ENCODE results near the gene KIAA0753.

The KIAA0753 gene

DNA sequence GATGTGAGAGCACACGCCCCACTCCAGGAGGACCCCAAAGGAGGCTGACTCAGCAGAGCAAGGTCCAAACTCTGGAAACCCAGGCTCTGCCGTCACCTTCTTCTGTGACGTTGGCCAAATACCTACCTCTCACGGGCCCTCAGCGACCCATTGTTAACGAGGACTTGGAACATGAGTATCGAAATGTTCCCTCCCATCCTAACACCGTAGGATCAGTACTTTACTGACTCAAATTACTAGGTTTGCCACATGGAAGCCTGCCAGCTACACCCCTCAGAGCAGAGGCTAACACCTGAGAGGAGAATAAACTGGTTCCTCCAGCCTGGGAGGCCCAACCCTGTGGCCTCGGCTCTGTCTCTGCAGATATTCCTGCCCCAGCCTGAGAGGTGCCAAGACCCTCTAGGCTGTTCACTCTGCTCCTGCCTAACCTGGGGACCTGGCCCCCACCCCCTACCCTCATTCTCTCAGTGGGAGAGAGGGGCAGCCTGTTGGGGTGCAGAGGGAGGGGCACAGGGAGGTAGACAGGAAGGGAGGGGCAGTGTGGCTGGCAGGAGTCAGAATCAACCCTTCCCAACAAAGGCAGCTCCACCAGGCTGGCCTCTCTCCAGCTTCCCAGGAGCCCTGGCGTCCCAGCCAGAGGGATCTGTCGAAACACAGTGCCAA, 88.5 kb downstream of the KIAA0753 start:
- no peak for DNase-seq (ENCODE audit: extremely low read depth in 1 of 2, low read depth in 1 of 2)

DNA sequence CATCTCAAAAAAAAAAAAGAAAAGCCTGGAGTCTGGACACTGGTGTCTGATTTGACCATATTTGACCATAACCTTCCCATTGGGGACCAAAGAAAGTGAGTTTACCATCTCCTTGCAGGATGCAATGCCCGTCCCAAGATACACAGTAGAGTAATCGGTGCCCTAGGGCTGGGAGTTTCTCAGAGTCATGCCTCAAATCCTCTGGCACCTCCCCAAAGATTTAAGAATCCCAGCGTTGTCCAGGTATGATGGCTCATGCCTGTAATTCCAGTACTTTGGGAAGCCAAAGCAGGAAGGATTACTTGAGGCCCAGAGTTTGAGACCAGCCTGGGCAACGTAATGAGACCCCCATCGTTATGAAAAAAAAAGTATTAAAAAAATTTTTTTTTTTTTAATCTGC, 89.2 kb downstream of the KIAA0753 start:
- DNase-seq (ENCODE audit: extremely low read depth in 1 of 2, low read depth in 1 of 2), result no peak

DNA sequence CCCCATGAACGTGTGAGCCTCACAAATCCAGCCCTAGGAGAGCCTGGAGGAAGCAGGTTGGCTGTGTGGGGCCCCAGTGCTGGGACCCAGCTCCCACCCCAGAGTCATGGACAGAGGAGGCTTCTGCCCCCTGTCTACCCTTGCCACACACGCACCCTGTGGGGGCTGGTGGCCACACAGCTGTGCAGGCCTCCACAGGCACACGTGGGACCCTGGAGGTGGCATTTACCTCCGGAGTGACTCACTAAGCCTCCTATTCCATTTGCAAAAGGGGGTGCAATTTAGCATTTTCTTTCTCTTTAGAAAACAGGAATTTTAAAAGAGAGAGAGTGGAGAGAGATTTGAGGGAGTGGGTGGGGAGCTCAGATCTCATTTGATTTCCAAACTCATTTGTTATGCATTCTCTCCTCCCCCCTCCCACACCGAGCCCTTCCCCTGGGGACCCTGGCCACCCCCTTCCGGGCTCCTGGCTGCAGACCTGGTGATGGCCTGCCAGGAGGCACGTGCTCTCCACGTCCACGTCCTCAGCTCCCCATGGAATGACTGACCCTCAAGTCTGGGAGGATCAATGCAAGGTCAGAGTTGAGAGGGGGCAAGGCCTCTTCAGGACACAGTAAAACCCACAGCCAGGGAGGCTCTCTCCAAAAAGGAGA, 91.0 kb downstream of the KIAA0753 start:
- no peak for DNase-seq (ENCODE audit: extremely low read depth in 1 of 2, low read depth in 1 of 2)

DNA sequence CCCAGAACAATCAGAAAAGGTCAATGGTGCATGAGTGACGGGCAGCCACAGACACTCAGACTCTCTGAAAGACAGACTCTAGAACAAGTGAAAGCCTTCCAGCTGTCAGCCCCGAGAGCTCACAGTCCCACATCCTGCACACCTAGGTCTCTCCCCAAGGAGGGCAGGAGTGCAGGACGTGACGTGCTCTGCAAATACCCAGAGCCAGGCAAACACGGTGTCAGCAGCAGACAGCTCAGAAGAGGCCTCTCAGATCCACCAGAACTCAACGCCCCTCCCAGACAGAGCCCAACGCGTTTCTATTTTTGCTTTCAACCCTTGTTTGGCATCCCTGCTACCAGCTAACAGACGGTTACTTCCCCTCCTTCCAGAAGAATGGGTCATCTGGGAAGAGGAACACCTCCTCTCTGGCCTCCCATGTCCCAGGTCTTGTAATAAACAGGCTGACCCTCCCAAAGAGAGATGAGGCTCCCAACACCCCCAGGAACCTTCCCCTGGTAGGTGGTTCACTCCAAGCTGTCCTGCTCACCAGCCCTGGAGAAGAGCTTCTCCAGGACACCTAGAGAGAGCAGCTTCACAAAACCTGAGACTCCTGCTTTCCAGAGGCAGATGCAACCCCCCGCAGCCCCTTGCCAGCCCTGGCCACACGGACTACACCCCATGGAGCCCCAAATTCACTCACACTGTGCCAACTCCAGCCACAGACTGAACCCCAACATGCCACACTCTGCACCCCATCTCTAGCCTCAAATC, 91.8 kb downstream of the KIAA0753 start:
- DNase-seq (ENCODE audit: extremely low read depth in 1 of 2, low read depth in 1 of 2), result no peak

DNA sequence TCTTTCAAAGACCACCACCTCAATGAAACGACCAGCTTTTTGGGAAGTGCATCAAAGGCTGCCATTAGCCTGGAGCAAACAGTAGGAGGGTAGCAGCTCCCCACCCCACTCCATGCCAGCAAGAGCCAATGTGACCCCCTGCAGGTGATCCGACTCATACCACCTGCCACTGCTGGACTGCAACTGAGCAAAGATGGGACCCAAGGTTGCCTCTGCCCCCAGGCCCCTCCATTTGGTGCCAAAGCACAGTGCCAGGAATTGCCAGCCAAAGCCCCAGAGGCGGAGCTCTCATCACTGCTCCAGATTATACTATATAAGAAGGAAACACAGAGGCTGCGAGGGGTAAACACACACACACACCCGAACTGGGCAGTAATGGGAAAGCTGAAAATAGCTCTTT, 92.5 kb downstream of the KIAA0753 start:
- no peak for DNase-seq (ENCODE audit: extremely low read depth in 1 of 2, low read depth in 1 of 2)

DNA sequence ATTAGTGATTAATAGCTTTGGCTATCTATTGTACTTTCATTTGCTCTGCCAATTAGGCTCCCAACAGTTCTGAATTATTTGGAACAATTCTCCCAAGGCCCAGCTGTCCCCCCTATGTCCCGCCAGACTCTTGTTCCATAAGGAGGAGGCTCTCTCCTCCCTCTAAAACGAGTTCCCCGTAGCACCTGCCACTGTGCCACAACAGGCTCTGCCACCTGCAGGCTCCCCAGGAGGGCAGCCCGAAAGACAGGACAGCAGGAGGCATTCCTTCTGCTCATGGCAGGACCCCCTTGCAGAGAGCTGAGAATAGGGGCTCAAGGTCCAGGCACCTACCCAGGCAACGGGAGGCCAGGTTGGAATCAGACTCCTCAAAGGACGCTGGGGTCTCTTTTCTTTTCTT, 93.2 kb downstream of the KIAA0753 start:
- no peak for DNase-seq (ENCODE audit: extremely low read depth in 1 of 2, low read depth in 1 of 2)

DNA sequence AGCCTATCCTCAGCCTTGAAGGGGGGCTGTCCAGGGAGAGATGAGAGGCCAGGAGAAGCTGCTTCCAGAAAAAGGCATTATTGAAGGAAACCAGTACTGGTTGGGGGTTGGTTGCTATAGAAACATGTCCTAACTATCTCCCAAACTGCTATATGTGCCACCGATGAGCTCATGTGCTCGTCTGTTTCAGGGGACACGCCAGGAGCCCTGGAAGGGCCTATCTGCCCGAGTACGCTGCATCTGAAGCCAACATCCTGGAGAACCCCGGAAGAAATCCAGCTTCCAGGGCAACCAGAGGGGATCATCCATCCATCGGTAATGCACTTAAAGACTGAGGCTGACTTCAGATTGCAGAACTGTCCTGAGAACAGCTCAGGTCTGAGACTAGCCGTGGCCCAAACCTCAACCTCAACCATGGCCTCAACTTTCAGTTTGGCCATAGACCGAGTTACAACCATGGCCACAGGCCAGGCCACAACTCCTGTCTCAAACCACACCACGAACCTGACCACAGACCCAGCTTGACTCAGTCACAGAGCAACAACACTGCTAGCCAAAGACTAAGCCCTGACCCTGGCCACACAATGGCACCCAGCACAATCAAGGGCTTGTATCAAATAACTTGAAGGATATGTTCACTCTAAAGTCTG, 94.3 kb downstream of the KIAA0753 start:
- no peak for DNase-seq (ENCODE audit: extremely low read depth in 1 of 2, low read depth in 1 of 2)

DNA sequence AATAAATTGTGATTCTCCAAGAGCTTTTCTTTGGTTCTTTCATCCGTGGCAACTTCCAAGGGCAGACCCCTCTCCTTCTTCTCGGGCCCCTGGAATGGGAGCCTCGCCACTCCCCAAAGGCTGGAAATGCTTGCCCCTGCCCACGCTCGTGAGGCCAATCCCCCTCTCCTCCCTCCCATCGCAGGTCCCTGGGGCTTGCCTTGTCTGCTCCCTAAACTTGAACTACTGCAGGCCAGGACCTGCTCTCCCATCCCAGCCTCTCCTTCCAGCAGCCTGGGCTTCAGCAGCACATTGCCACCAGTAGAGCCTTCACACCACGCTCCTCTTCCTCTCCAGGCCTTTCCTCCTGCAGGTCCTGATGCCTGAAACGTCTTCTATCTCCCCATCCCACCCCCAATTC, 95.2 kb downstream of the KIAA0753 start:
- DNase-seq (ENCODE audit: extremely low read depth in 1 of 2, low read depth in 1 of 2), result no peak

DNA sequence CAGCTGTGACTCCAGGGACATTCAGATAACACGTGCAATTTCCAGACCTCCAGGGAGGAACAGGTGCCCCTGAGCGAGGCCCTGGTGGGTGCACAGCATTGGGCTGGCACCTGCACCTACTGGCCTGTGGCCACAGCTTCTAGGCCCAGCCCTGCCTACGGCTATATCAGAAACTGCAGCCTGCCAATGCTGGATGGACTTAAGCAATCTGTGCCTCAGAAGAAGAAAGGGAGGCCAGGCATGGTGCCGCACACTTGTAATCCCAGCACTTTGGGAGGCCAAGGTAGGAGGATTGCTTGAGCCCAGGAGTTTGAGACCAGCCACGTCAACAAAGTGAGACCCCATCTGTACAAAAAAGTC, 96.5 kb downstream of the KIAA0753 start:
- DNase-seq (ENCODE audit: extremely low read depth in 1 of 2, low read depth in 1 of 2), result no peak

DNA sequence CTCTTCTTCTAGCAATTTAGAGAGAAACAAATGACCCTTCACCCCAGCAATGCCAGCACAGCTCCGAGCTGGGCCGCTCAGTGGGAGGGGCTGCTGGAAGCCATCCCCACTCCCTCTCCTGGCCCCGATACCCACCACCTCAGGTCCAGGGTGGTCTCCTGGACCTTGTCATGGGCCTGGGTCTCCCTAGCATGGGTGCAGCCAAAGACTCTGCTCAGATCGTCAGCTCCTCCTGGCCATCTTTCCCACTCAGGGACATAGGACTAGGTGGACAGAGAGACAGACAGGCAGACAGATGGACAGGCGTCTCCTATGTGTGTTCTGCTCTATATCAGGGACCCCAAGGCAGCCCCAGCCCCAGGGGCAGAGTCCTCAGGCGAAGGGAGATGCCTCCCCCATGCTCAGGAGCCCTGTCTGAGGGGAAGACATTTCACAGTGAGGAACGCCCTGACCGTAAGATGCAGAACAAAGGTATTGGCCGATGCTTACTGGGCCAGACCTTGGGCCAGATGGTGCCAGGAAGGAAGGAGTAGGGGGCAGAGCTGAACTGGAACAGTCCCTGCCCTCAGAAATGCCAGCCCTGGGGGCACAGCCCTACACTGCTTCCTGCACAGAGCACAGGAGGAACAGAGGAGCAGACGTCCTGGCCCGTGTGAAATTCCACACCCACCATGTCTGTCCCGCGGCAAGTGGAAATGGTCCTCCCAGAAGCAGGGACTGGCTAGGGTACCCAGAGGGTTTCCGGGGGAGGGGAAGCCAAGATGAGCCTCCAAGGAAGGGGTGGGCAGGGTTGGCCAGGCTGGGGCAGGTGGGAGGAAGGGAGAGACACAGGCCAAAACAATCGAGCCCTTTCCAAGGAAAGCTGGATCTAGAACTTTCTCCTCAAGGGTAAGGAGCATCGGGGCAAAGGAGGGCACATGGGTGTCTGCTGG, 97.2 kb downstream of the KIAA0753 start:
- no peak for DNase-seq (ENCODE audit: extremely low read depth in 1 of 2, low read depth in 1 of 2)

DNA sequence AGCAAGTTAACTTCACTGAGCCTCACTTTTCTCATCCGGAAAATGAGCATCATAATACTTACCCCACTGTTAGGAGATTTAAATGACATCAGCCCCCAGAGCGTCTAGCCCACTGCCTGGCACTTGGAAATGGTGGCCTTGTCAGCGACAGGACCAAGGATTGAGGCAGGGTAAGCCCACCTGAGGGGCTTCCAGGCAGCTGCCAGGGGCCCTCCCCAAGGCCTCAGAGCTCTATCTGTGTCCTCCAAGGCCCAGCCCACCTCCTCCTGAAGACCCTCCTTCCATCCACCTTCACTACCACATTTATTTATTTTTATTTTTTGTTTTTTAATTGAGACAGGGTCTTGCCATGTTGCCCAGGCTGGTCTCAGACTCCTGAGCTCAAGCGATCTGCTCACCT, 97.9 kb downstream of the KIAA0753 start:
- DNase-seq (ENCODE audit: extremely low read depth in 1 of 2, low read depth in 1 of 2), result no peak

DNA sequence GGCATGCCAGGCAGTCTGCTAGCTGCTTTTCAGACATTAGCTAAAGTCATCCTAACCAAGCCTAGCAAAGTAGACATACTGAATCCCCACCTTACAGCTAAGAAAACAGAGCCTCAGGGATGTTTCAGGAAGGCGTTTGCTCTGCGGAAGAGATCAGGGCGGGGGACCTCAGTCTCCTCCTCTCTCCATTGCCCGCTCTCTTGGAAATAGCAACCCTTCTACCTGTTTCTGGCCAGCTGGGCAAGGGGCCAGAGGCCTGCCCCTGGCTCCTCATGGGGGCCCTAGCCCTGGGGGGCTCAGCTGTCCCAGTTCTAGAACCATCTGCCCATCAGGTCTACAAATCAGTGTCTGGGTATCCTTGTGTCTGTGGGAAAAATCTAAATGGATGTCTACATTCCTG, 98.6 kb downstream of the KIAA0753 start:
- no peak for DNase-seq (ENCODE audit: extremely low read depth in 1 of 2, low read depth in 1 of 2)

DNA sequence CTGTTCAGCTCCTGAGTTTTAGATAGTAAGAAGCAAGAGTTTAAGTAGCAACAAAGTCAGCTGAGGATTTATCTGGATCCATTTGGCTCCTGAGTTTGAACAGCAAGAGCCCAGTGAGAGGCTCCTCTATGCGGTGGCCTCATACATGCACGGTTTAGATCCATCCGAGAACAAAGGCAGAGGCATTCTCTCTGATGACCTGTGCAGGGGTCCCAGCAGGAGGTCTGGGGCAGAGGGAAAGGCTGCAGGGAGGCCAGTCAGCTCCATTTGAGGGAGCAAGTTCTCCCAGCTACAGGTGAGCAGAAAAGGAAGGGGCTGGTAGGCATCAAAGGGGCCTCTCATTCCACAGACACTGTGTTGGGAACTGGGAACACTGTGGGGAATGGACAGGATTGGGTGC, 100.6 kb downstream of the KIAA0753 start:
- no peak for DNase-seq (ENCODE audit: extremely low read depth in 1 of 2, low read depth in 1 of 2)

DNA sequence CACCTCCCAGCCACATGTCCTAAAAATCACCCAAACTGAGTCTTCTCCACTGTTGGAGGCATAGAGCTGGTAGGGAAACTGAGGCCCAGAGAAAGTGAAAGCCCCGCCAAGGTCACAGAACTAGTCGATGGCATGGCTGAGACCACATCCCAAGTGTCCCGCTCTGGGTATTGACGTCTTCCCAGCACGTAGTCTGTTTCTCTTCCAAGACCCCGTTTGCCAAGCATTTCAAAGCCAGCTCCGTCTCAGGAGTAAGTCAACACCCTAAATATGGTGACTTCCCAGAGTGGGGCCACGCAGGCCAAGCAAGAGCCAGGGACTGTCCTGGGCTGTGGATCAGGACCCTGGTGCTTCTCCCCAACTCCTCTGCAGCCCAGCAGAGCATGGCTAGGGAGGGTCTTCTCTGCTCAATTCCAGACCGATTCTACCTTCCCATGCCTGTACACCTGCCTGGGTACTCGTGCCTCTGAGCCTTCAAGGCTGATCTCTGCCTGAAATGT, 103.9 kb downstream of the KIAA0753 start:
- DNase-seq (ENCODE audit: extremely low read depth in 1 of 2, low read depth in 1 of 2), result no peak

DNA sequence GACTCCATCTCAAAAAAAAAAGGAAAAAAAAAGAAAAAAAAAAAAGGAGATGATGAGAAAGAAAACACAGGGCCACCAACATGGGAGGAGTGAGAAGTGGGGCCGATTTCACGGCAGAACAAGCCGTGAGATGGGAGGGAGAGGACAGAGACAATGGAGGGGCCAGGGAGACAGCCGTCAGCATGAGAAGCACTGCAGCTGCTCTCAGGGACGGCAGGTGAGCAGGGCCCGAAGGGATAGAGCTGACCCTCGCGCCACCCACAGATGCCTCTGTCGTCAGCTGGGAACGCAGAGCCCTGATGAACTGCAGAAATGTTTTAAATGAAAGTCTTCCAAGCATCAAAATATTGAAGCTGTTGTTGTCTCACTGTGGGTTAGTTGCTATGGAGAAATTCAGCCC, 104.5 kb downstream of the KIAA0753 start:
- no peak for DNase-seq (ENCODE audit: extremely low read depth in 1 of 2, low read depth in 1 of 2)

DNA sequence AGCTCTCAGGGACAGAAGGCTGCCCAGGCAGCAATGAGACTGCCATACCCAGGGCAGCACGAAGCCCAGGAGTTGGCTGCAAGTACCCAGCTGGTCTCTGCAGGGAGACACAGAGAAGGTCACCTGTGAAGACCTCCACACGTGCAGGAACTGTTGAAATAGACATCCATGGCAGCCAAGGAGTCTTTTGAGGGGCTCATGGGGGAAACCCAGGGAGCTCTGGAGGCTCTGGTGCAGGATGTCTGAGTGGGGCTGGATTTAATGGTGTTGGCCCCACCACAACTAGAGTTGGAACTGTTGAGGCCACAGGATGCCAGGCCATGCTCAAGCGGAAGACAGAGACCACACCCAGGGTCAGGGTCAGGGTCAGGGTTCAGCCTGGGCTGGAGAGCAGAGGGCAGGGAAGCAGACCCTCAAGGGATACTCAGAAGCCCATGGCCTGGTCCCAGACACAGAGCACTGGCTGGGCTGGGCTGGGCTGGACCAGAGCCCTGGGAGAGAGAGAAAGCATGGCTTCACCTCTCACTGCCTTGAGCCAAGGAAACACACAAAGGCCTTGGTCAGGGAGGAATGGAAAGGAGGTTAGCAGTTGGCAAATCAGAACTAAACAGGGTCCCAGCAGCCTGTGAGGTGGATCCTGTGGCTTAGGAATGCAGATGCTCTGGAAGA, 105.5 kb downstream of the KIAA0753 start:
- DNase-seq (ENCODE audit: extremely low read depth in 1 of 2, low read depth in 1 of 2), result no peak

DNA sequence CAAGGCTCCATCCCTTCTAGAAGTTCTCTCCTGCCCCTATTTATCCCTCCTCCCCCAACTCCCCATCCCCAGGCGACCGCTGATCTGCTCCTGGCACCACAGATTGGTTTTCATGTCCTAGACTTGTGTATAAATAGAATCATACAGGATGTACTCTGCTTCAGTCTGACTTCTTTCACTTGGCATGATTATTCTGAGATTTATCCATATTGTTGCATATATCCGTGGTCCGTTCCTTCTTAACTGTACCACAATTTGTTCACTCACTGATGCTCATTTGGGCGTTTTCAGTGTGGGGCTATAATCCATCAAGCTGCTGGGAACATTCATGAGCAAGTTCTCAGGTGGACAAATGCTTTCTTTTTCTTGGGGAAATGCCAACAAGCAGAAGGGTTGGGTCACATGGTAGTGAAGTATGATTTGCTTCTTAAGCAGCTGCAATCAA, 108.0 kb downstream of the KIAA0753 start:
- no peak for DNase-seq (ENCODE audit: extremely low read depth in 1 of 2, low read depth in 1 of 2)

DNA sequence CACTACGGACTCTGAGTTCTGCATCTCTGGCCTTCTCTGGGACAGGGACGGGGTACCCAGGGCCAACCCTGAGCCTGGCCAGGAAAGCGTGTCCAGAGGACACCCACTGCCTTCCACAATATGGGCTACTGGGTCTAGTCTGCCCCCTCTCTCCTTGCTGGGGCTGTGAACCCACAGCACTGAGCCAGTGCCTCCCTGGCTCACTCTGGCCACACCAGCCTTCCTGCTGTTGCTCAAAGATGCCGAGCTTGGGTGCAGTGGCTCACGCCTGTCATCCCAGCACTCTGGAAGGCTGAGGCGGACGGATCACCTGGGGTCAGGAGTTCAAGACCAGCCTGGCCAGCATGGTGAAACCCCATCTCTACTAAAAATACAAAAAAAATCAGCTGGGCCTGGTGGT, 108.9 kb downstream of the KIAA0753 start:
- no peak for DNase-seq (ENCODE audit: extremely low read depth in 1 of 2, low read depth in 1 of 2)

DNA sequence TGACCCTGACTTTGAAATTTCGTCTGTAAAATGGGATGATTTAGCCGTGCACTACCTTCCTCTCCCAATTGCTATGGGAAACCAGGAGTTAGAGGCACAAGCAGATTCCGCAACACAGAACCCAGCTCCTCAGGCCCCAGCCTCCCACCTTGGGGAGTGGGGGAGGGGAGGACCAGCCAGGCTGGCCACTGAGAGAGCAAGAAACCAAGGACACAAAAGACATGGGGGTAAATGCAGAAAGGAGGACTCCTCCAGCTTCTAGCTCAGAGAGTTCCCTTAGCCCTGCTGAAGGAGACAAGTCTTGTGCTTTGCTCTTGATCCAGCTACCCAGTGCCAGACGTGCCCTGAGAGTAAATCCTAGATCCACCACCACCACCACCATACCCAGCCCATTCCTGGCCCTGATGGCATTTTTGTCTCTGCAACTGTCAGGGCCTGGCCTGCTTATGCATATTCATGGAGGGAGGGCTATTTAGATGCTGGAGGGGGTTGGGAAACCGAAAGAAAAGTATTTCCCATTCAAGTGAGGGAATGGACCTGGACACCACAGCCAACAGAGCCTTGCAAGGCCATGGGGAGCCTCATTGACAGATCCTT, 110.1 kb downstream of the KIAA0753 start:
- no peak for DNase-seq (ENCODE audit: extremely low read depth in 1 of 2, low read depth in 1 of 2)

DNA sequence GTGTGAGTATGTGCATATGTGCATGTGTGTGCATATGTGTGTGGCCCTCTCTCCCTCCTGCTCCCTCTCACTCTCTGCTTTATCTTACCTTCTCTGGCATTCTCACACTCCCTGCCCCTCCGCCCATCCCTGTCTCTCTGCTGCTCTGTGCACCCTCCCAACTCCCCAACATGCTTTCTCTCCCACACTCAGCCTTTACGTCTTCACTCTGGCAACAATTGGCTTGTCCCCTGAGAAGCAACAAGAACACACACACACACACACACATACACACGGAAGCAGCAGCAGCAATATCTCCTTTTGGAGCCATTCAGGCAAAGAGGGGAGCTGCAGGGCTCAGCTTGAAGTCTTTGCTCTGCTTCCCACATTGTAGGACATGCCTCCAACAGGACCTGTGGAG, 112.0 kb downstream of the KIAA0753 start:
- no peak for DNase-seq (ENCODE audit: extremely low read depth in 1 of 2, low read depth in 1 of 2)
